HG02588 (cell line): Measurements from ENCODE around the gene LMBR1.
A peak's percentile ranks its signal among the peaks of the same experiment; 100 is the strongest.

Experiments
- ATAC-seq: cut with Tn5 transposase; IDR thresholded peaks from one replicate; pipeline ENCODE4 v1.9.1; 2021; ENCODE audit warnings: mild to moderate bottlenecking, moderate library complexity; ENCODE audit not compliant: unreplicated experiment

LMBR1 gene

DNA sequence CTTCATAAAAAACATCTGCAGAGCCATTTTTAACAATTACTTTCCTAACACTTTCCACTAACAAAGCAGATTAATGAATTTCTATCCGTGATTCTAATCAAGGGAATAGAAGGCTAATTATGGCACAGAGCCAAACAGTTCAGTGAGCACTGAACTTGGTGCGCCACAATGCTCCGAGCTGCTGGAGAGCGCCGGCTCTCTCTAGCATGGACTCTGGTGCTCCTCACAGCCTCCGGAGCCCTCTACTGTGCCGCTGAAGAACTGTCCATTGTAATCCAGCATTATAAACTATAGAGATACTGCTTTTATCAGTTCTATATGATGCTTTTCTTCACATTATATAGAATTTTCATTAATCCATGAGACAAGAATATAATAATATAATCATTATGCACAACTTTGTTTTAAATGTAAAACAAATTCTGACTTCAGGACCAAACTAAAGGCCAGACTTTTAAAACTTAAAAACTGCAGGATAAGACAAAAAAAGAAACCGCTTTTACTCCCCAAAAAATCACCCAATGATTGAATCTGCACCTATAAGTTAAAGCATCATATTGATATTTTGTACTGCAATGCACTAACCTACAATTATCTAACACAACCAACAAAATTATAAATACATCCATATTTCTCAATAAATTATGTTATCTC is 128.8 kb downstream of the LMBR1 start:
- no peak for ATAC-seq

DNA sequence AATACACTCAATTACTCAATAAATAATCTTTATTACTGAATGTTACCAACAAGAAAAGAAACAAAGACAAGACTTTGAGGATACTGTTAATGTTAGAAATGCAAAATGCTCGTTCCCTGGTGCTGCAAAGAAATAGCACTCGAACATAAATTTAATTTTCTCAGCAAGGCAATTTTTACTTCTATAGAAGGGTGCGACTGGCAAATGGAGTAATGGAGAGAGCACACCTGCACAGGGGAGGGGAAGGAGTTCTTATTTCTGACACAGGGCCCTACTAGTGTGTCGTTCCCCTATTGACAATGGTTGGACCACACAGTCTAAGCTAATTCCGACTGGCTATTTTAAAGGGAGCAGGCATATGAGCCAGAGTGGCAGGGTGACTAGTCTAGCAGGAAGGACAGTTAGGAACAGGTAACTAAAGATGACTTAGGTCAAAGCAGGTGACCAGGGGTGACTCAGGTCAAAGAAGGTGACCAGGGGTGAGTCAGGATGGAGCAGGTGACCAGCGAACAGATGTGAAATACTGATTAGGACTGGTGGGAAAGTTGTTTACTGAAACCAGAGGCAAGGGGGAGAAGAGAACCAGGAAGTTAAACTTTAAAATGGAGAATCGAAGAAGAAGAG is 133.3 kb downstream of the LMBR1 start:
- ATAC-seq = no peak

DNA sequence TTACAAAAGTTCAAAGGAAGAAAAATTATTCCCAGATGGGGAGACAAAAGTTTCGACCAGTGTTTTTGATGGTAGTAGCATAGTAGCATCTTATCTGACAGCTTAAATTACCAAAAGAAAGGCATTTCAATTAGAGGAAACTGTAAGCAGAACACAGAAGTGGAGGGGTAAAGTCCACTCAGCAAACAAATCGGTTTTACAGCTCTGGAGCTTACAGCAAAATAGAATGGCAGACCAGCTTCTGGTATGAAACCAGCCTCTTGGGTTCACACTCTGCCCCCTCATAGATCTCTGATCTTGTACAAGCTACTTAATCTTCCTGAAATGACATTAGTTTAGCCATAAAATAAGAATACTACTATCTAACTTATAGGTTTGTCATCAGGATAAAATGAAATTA is 133.8 kb downstream of the LMBR1 start:
- no peak for ATAC-seq

DNA sequence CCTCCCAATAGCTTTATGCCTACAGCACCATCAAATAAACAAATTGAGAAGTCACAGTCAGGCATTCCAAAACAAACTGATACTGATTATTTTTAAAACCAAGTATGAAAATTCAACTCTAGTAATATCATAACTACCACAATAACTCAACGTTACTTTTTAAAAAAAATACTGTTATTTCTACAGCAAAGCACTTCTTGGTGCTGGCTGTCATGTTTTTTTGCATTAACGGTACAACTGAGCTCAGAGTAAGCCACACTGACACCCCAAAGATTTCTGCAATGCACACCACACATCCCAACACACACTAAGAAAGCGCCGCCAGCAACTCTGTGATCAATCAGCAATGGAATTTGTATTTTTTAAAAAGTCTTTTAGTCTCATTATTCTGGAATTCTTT is 138.8 kb downstream of the LMBR1 start:
- ATAC-seq = no peak

DNA sequence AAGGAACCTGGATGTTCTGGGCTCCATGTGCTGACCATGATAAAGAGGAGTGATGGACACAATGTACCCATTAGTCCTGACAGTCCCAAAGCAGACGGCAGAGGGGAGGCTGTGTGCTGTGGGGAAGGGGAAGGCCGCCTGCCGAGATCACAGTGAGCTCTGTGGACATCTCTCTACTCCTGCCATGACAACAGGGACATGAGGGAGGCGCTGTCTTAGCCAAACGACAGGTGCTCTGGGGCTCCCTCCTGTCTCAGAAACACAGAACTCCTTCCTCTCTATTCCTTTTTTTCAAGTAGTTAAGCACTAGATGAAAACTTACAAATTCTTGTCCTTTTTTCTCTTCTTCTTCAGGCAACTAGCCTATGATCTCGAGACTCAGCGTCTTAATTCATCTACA is 139.4 kb downstream of the LMBR1 start:
- no peak for ATAC-seq

DNA sequence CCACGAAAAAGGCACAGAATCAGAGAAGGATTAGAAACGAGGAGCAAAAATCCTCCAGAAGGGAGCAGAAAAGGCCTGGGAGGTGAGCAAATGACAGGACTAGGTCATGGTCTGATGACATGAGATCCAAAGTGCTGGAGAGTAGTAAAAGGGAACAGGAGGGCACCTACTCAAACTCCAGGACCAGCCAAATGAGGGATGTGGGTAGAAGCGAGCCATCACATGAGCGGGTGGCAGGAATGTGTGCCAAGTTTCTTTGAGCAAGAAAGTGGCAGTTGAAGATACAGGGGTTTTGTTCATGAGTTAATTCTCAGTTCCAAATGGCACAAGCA is 139.8 kb downstream of the LMBR1 start:
- no peak for ATAC-seq

DNA sequence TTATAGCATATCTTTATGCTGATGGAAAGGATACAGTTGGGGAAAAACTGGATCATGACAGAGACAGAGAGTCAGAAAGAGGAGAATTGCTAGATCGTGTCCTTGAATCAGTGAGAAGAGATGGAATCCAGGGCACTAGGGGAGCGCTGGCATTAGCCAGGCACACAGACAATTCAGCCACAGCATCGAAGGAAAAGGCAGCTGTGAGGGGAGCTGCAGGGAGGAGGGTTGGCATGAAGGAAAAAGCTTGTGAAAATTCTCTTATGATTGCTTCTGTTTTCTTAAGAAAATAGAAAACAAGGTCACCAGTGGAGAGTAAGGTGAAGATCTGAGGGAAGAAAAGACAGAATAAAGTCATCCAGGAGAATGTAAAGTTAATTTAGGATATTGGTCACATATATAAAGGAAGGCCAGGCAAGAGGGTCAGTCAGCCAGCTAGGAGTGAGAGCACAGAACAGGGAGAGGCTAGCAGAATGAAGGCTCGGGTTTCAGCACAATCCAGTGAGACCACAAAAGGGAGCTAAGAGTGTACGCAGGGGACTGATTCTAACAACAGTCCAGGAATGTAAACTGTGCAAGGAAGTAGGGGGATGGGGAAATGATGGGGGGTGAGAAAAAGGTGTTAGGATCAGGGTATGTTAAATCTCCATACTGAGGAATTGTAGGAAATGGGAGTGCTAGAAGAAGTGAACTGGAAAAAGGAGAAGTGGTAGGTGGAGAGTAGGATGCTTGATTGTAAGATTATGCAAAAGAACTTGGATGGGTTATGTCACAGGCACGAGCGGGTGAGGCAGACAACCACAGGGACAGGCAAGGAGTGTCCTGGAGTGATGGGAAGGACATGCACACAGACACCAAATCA is 140.4 kb downstream of the LMBR1 start:
- no peak for ATAC-seq

DNA sequence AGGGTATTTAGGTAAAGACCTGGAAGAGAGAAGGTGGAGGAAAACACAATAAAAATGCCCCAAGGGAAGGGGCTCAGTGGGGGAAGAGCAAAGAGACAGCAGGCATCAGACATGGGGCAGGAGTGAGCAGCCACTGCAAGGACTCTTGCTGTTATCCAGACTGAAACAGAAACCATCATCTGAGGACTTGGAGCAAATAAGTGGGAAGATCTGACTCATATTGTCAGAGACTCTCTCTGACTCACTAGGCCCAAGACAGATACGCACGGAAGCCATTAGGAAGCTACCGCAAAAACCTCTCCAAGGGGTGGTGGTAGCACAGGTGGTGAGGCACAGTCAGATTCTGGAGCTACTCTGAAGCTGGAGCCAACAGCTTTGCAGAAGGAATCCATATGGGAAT is 141.7 kb downstream of the LMBR1 start:
- peak; percentile 56 for ATAC-seq

DNA sequence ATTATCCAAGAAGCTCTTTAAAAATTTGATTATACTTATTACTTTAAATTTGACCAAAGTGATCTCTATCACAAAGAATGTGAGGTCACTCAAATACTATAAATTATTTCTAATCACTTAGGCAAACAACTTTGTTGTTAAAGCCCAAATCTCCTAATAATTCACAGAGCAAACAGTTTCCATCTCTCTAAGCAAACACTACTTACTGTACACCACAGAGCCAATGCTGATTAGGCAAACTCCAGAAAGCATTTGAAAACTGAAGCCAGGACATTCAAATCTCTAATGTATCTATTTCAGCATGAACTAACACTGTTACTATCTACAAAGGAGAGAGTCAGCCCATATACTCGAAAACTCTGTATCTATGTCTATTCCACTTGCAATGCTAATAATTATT is 145.3 kb downstream of the LMBR1 start:
- ATAC-seq = no peak

DNA sequence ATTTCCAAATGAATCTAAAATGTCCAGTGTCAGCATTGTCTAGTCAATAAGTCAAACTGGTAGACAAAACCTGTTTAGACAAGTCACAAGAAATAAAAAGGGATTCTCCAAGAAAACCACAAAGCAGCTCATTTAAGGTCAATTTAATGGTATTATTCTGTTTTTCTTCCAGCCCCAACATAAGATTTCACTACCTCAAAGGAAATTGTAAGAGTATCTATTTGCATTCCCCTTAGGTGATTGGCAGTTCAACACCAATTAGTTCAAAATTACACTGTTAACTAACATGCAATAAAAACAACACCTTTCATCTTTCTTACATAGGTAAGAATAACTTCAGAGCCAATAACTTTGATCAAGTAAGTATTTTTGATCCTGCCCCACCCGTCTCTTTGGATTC is 146.1 kb downstream of the LMBR1 start:
- no peak for ATAC-seq

DNA sequence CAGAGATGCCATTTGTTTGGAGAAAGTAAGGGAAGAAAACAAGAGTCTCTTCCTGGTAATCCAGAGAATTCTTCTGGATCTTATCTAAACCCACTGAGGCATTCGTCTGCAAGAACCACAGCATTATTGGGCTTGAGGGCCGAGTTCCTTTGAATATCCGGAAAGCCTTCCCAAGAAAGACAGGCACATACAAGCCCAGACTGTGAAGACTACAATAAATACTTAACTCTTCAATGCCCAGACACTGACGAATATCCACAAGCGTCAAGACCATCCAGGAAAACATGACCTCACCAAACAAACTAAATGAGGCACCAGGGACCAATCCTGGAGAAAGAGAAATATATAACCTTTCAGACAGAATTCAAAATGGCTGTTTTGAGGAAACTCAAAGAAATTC is 153.4 kb downstream of the LMBR1 start:
- no peak for ATAC-seq

DNA sequence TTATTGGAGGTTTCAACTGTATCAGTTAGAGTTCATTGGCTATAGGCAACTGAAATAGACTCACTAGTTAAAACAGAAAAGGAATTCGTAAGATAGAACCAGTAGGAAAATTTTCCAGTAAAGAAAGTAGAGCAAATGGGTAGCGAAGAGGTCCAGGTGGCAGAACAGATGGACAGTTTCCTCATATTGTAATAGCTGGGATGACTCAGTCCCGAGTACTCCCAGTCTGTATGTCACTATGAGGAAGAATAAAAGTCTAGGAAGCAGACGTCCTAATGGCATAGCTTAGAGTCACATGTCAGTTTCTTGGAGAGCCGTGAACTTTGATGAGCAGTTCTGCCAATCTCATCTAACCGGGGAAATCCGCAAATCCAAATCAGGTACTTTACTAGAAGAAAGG is 157.1 kb downstream of the LMBR1 start:
- ATAC-seq = no peak

DNA sequence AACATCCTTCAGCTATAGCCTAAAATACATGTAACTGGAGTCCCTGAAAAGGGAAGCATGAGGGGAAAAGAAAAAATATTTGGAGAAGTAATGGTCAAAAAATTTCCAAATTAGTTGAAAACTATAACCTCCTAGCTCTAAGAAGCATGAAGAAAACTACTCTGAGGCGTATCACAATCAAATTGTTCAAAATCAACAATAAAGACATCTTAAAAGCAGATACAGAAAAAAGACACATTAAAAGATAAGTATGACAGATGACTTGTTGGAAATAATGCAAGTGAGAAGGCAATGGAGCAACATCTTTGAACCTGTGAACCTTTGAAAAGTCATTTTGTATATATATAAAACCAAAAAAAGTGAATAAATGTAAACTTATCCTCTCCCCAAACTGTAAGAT is 159.3 kb downstream of the LMBR1 start:
- no peak for ATAC-seq

DNA sequence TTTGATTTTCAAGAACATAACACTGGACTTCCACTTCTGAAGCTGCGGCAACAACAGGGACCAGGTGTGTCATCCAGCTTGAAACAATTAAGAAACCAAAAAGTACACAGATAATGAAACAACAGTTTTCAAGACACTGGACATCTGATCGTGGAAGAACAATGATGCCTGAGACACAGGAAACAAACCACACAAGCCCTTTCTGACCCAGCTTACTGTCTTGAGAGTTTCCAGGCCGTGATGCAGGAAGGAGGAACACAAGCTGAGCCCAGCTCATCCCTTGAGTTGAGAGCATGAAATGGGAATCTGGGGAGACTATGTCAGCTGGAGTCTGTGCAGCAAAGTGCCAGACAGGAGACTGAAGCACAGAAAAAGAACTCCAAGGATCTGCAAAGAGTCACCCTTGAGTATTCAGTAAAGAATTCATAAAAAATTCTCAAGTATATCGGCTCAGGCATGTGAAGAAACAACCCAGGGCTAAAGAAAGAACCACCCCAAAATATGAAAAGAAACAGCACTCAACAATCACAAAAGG is 160.8 kb downstream of the LMBR1 start:
- ATAC-seq = no peak

DNA sequence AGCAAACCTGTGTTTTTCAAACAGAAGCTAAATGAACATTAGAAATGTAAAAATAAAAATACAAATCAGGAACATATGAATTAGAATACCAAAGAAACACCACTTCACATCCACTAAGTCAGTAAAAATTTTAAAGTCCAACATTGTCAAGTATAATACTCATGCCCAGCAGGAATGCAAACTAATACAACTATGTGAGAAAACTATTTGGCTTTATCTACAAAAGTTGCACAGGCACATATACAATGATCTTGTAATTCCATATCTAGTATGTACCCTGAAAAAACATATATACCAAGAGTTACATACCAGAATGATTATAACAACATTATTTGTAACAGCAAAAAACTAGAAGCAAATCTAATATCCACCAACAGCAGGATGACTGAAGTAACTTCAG is 161.3 kb downstream of the LMBR1 start:
- no peak for ATAC-seq

DNA sequence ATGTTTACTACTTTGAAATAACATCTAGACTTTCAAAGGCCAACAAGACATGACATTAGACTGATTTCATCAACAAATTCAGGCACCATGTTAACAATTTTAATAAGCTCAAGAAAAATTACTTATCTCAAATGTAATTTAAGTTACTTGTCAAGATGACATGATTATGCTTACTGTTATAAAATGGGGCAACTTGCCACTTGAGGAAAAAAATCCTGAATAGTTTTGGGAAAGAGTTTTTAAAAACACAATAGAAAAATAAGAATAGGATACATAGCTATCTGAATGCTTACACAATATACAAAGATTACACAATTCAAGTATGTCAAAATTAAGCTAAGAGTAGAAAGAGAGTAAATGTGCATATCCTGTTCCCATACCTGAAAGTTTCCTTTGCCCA is 167.0 kb downstream of the LMBR1 start:
- ATAC-seq = no peak

DNA sequence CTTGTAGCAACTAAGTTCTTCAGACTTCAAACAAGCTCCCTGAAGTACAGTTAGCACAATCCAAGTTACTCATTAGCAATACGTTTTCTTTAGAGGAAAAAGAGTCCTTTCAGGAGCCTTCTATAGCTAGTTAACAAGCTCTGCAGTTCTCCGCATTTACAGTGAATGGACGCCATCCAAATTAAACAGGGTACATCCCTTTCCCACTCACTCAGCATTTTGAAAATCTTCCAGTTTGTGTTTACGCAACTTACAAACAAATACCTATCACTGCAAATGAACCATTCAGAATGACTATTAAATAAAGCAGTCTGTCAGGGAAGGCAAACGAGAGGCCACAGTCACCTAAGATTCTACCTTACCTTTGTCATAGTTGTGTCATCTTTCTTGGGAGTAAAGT is 167.9 kb downstream of the LMBR1 start:
- no peak for ATAC-seq

DNA sequence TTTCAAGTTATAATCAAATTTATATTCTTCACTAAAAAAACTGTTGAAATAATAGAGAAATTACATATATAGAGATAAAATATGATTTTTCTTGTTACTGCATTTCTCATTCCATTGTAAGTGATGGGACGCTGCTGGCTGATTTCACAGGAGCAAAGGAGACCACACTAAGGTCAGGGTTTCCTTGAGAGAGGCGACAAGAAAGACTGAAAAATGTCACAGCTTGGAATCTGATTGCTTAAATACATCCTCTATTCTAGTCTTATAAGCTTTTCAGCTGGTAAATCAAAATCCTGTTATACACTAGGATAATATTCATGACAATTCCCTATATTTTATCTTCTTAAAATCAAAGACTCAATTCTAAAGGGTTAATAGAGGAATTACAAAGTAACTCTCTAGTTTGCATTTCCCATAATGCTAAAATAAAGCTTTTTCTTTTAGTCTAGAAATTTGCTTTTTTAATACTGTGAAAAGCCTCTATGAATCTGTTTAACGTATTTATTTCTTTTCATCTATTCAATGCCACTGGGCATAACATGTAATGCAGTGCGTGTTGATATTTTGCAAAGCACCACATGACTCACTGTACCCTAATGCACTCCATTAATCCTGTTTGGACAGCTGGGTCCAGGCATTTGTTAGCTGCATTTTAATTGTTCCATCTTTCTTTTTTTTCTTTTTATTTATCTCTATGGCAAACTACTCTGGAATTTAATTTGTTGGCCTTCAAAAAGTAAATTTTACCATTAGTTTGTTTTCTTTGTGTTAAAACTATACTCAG is 170.7 kb downstream of the LMBR1 start:
- no peak for ATAC-seq

DNA sequence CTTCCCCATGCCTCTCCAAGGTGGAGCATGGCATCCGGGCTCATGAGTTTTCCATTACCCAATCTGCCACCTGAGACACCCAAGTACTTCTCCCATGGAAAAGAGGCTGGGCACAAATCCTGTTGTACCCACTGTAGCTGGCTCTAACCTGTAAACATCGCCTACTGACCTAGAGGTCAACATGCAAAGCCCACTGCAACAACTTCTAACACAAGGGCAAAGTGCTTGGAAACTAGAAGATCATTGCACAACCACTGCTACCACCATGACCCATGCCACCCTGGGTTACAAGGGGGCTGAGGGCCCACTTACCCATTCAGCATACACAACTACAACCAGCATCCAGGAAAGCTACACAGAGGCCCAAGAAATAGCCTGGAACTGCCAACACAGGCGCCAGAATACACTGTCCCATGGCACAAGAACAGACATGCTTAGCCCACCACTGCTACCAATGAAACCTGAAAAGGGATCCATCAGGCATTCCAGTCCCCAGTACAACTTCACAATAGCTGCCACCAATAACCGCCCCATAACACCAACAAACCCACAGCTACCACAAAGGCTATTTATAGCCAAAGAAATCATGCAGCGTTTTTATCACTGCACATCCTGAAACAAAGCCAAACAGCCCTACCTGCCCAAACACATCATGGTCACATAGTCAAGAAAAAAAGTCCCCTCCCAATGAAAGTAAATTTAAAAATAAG is 189.1 kb downstream of the LMBR1 start:
- ATAC-seq = peak; percentile 58

DNA sequence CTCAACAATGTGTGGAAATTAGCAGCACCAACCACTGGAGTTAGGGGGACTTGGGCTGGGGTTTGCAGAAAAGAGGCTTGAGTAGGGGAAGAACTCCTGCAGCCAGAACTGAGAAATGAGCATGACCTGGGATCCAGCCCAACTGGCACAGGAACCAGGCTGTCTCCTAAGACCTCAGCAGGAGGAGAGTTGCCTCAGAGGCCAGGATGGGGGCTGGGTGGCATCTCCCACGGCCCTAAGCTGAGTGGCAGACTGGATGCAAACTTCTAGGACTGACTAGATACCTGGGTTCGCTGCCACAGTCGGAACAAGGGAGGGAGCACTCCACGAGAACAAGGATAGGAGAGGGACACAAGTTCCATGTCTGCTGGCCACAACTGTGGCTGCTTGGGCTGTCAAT is 189.8 kb downstream of the LMBR1 start:
- no peak for ATAC-seq

DNA sequence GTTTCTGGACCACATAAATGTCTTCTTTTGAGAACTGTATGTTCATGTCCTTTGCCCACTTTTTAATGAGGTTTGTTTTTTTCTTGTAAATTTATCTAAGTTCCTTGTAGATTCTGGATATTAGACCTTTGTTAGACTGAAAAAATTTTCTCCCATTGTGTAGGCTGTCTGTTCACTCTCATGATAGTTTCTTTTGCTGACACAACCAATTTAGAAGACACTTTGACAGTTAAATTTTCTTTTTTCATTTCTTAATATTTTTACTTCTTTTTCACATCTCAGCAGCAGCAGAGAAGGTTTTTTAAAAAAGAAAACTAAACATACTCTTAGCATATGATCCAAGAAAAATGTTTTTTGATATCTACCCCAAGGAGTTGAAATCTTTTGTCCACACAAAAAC is 190.6 kb downstream of the LMBR1 start:
- no peak for ATAC-seq
